GM19324 (cell line): ENCODE measurements around the gene CZIB.
"Not testable (repeated sequence)": the region's sequence is repeated elsewhere in the genome, so short reads cannot be mapped to it uniquely, and the experiment has no call there.

ENCODE experiments used
- ATAC-seq: cut with Tn5 transposase; IDR thresholded peaks from one replicate; pipeline ENCODE4 v1.9.1; 2021; ENCODE audit warnings: mild to moderate bottlenecking, moderate library complexity; ENCODE audit not compliant: unreplicated experiment, low FRiP score

CZIB gene

DNA sequence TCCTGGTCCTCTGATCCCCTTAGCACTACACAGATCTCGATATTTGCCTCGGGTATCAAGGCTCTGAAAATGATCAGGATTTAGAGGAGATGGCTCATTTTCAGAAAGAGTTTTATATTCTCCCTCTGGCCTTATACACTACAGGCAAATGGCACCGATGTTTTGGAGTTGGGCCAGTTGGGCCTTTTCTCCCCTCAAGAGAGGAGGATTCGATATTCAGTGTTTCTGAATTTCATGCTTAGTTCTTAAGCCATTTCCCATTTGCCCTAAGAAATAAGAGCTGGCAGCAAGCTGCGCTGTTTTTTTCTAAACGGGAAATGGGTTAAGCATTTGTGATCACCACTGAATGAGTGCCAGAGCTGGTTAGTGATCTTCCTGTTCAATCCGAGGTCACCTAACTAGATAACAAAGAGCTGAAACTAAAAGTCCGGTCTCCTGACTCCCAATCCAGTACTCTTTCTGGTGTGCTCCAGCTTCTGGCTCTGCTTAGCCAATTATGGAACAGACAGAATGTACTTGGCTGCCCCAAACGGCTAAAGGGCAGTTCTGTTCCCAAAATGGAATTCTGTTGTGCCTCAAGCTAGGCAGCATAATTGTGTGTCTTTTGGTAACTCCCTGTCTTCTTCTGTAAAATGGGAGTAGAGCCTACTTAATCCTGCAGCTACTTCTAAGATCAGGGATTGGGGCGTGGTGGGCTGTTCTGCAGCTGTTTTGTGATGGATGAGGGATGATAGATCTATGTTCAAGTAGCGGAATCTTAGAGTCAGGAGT, 25.0 kb downstream of the CZIB start:
- no peak for ATAC-seq

- ATAC-seq, result no peak
Measured at GRCh38 chr1:53190210-53190611, 30.2 kb downstream of the CZIB start.

DNA sequence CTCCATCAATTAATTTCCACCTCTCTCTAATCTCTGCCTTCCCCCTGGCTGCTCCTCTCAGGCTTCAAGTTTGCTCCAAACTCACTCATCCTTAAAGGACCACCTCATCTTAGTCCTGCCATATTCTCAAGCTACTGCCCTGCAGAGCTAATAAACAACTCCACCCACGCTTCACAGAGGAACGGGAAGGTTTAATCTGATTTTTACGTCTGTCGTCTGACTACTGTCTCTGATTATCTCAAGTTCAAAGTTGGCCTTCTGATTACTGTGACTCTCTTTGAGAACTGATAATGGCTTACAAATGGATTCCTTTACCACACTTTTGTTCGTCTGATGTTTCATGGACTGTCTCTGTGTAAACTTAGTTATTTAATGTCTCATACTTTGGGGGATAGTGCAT, 31.4 kb downstream of the CZIB start:
- ATAC-seq, result no peak

DNA sequence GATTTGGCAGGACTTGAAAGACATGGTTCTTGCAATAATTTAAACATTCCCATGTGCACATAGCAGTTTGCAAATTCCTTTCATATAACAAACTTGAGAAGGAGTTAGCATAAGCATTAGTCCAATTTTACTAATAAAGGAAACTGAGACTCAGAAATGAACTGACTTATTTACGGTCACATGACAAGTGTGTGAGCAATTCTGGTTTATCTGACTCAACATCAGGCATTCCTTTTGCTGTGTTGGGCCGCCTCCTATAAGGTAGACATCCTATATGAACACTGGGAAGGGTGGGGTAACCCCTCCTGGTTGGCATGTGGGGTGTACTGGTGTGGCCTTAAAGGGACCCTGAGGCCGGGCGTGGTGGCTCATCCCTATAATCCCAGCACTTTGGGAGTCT, 32.3 kb downstream of the CZIB start:
- ATAC-seq, result no peak

DNA sequence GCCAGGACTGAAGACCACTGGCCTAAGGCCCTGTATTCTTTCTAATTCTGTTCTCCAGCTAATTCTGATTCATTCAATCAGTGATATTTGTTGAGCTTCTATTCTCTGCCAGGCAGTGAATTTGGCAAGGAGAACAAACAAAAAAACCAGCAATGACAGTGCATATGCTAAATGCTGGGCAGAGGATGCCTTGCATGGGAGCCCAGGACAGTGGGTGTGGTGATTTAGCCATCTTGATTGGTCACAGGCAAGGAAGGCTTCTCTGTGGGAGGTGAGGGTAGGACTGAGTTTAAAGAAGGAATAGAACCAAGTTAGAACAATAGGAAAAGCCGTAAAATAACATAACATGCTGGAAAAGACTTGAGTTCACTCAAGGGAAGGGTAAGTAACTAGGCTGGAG, 33.0 kb downstream of the CZIB start:
- ATAC-seq, result no peak

GRCh38 chr1:53186533-53186932, 33.9 kb downstream of the CZIB start:
- no peak for ATAC-seq

DNA sequence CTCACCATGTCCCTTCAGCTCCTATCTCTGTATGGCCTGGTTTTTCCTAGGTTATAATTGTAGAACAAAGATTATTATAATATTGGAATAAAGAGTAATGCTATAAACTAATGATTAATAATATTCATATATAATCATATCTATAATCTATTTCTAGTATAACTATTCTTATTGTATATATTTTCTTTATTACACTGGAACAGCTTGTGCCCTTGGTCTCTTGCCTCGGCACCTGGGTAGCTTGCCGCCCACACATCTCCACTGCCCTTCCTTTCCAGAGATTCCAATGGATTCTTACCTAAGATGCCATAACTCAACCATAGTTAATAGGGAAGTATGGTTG, 34.5 kb downstream of the CZIB start:
- not testable (repeated sequence) for ATAC-seq

- no peak for ATAC-seq
Measured at GRCh38 chr1:53183095-53183990, 37.1 kb downstream of the CZIB start.

DNA sequence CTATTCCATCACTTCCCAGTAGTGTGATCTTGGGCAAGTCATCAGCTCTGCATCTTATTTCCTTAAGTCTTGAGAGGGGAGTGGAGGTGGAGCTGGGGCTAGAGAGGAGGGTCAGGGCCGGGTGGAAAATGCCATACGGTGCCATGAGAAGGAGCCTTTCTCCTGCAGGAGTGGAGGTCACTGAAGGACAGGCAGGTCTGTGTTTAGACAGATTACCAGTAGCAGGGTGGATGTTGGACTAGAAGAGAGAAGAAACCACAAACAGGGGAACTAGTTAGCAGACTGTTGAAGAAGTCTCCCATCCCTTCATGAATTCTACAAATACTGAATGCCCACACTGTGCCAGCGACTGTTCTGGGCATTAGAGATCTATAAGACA, 37.7 kb downstream of the CZIB start:
- no peak for ATAC-seq

DNA sequence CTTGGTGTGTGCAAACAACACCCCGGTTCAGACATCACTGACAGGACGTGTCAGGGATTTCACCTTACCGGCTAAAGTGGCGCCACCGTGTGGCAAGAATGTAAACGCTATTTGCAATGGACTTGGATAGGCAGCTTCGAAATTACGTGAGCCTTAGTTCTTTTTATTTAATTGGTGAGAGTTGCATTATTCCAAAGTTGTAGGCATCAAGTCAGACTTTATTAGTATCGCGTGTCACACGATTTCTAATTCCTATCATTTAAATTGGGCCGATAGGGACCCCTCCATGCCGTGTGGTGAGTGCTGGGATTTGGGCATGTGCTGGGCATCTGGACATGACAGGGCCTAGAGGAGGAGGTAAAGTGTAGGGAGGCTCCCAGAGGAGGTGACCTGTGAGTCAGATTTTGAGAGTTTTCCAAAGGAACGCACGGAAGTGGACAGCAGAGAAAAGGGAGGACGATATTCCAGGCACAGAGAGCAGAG, 38.3 kb downstream of the CZIB start:
- no peak for ATAC-seq

DNA sequence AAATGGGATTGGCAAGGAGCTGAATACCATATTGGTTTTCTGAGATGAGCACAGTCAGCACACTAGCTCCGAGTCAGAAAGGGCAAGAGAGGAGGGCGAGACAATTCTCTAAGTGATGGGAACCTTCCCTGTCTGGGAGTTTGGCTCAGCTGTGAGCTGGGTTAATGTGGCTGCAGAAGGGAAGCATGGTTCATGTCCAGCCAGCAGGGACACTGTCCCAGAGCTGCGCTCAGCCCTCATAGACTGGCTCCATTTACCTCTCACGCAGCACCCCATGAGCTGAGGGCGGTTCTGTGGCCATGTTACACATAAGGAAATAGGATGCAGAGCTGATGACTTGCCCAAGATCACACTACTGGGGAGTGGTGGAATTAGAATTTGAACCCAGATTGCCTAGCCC, 39.5 kb downstream of the CZIB start:
- no peak for ATAC-seq

- no peak for ATAC-seq
Measured at GRCh38 chr1:53180226-53180625, 40.2 kb downstream of the CZIB start.

GRCh38 chr1:53176452-53177208, 43.8 kb downstream of the CZIB start:
- ATAC-seq, result no peak

DNA sequence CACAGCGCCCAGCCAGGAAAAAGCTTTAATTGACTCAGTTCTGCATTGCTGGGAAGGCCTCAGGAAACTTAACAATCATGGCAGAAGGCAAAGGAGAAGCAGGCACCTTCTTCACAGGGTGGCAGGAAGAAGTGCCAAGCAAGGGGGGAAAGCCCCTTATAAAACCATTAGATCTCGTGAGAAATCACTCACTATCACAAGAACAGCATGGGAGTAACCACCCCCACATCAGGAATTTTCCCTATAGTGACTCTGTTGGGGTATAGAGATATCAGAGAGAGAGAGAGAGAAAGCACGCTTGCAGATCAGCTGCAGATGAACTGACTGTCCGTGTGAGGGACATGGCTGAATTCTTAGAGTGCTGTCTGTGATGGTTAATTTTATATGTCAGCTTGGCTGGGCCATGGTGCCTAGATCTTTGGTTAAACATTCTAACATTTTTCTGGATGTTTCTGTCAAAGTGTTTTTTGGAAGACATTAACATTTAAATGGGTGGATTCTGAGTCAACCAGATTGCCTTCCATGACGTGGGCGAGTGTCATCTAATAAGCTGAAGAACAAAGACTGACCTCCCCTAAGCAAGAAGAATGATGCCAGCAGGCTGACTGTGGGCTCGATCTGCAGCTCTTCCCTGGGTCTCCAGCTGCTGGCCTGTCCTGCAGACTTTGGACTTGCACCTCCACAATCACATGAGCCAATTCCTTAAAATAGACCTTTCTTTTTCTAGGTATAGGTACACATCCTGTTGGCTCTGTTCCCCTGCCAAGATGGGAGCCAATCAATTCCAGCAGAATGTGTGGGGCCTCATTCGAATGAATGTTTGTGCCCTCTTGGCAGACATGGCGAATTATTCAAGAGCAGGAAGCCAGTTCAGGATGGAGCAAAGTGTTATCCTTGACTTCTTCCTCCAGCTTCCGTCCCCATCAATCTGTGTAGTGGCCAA, 45.2 kb downstream of the CZIB start:
- ATAC-seq, result no peak

DNA sequence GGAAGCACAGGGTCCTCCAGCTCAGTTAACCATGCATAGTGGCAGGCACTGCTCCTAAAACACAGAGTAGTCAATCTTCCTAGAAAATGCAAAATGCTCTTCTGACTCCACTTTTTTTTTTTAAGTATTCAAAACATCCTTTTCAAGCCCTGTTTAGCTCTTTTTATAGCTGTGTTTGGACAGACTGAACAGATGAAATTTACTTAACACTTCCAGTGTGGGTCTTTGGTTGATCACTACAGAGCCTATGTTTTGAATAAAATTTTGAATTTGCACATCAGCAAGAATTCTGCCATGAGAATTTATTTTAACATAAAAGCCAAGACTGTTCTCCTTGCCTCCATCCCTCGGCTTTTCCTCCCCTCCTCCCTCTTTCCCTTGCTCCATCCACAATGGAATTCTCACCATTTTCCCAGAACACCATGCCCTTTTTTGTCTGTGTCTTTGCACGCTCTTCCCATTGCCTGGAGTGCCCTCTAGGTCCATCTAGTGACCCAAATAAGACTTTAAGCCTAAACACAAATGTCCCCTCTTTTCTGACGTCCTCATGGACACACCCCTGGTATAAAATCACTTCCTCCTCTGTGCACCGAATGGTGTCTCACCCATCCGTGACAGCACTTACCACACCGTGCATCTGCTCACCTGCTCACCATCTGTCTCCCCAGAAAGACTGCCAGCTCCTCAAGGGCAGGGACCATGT, 47.9 kb downstream of the CZIB start:
- ATAC-seq, result no peak

DNA sequence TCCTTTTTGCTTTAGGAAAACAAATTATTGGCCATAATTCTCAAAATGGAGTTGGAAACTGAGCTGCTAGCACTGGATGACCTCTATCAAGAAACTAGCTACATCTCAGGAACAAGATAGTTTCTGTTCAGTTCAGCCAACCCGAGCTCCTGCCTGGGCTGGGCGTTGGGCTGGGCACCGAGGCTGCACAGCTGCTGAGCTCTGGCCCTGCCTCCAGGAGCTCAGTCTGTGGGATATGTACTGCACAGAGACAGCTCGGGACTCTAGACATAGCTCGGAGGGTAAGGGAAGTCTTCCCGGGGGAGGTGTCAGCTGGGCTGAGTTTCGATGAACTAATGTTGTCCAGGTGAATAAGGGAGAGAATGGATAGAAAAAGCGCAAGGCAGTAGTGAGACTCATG, 53.5 kb downstream of the CZIB start:
- ATAC-seq, result no peak

GRCh38 chr1:53166366-53166765, 54.1 kb downstream of the CZIB start:
- no peak for ATAC-seq

DNA sequence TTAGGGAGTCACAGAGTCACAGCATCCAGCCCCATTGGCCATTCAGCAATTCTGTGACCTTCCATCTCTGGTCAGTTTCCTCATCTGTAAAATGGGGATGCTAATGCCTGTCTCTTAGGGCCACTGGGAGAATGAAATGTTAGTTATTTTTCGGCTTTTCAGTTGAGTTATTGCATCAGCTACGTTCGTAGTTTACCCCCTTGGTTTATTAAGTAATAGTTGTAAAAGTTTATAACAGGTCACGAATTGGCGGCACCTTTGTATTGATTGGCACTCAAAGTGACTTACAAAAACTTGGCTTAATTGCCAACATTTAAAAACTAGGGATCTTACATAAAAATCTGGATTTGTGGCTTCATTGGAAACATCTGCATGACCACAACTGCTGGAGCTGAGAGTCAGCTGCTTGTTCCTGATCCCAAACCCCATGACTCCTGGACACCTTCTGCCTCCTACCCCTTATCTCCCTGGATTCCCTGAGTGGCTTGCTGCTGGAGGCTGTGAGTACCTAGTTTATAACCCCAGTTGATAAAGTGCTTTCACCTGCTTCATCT, 54.9 kb downstream of the CZIB start:
- no peak for ATAC-seq
